Measurements from ENCODE around the gene NFKBIA.

The NFKBIA gene

DNA sequence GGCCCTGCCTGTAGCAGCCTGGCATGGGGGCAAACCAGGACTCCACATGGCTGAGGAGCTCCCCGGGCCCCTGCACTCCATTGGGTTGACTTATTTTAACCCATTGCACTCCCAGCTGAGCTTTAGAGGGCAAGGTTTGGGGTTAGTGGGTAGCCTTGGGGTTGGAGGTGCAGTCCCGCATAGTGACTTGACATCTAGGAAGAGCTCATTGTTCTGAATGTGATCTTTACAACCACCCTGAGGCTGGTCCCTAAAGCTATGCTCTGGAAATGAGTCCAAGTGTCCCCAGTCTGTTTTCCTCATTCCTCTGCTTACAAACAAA lies 36.4 kb downstream of the NFKBIA start:
- Histone ChIP-seq H3K27me3 (ENCODE audit: insufficient read depth, poor library complexity, severe bottlenecking) (no peaks in the 10 kb centered on the region), H3K9me3 (ENCODE audit: severe bottlenecking) (no peaks in the 10 kb centered on the region), H3K36me3 (ENCODE audit: low read depth) (no peaks in the 10 kb centered on the region), H3K4me1 (ENCODE audit: insufficient read depth, poor library complexity, severe bottlenecking) (peaks cover 27% of the 10 kb centered on the region), H3K4me3 (ENCODE audit: severe bottlenecking) (no peak overlapping the region), H3K27ac (ENCODE audit: poor library complexity, severe bottlenecking) (no peak overlapping the region)
- ATAC-seq (ENCODE audit: low read depth): no peak
- DNase-seq (ENCODE audit: low spot score): no peak
- TF ChIP-seq, protein P1, sequence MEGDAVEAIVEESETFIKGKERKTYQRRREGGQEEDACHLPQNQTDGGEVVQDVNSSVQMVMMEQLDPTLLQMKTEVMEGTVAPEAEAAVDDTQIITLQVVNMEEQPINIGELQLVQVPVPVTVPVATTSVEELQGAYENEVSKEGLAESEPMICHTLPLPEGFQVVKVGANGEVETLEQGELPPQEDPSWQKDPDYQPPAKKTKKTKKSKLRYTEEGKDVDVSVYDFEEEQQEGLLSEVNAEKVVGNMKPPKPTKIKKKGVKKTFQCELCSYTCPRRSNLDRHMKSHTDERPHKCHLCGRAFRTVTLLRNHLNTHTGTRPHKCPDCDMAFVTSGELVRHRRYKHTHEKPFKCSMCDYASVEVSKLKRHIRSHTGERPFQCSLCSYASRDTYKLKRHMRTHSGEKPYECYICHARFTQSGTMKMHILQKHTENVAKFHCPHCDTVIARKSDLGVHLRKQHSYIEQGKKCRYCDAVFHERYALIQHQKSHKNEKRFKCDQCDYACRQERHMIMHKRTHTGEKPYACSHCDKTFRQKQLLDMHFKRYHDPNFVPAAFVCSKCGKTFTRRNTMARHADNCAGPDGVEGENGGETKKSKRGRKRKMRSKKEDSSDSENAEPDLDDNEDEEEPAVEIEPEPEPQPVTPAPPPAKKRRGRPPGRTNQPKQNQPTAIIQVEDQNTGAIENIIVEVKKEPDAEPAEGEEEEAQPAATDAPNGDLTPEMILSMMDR (IDR thresholded peaks at IDR 0.05; ENCODE audit: poor library complexity, severe bottlenecking): no peak

DNA sequence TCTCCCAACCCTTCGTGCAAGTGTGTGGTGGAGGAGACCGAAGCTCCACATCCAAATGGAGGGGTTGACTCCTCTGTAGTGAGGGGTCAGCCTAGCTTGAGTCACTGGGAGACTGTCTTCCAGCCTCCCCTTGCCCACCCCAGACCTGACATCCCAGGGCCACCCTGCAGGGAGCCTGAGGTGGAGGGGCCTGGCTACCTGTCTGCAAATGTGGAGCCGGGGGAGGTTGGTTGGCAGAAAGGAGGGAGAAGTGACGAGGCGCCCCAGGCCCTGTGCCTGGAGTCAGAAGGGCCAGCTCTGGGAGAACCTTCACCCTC lies 37.5 kb downstream of the NFKBIA start:
- no peak overlapping the region for H3K4me3 ChIP-seq (ENCODE audit: severe bottlenecking)
- H3K27ac ChIP-seq (ENCODE audit: poor library complexity, severe bottlenecking): no peak overlapping the region
- no peaks in the 10 kb centered on the region for H3K27me3 ChIP-seq (ENCODE audit: insufficient read depth, poor library complexity, severe bottlenecking)
- no peaks in the 10 kb centered on the region for H3K36me3 ChIP-seq (ENCODE audit: low read depth)
- no peak for ATAC-seq (ENCODE audit: low read depth)
- TF ChIP-seq, protein P1 (IDR thresholded peaks at IDR 0.05; ENCODE audit: poor library complexity, severe bottlenecking): no peak
- peaks cover 27% of the 10 kb centered on the region for H3K4me1 ChIP-seq (ENCODE audit: insufficient read depth, poor library complexity, severe bottlenecking)
- DNase-seq (ENCODE audit: low spot score): no peak
- H3K9me3 ChIP-seq (ENCODE audit: severe bottlenecking): no peaks in the 10 kb centered on the region

DNA sequence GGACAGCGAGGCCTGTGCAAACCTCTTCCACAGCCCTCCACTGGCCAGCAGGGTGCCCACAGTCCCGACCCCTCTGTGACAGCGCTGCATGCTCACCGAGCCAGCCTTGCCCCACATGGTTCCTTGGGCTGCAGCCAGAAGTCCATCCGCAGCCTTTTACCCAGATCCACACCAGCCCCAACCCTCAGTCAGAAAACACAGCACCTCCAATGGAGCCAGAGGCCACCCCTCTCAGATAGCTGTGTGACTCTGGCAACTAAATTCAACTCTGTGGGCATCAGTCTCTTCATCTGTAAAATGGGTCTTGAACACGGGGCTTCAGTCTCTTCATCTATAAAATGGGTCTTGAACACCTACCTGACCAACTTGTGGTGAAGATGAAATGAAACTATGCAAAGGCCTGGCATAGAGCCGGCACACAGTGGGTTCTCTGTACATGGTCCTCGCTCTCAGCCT lies 38.0 kb downstream of the NFKBIA start:
- DNase-seq (ENCODE audit: low spot score) (no peak), ATAC-seq (ENCODE audit: low read depth) (no peak)
- Histone ChIP-seq H3K27me3 (ENCODE audit: insufficient read depth, poor library complexity, severe bottlenecking) (no peaks in the 10 kb centered on the region), H3K36me3 (ENCODE audit: low read depth) (no peaks in the 10 kb centered on the region), H3K4me3 (ENCODE audit: severe bottlenecking) (no peak overlapping the region), H3K27ac (ENCODE audit: poor library complexity, severe bottlenecking) (no peak overlapping the region), H3K9me3 (ENCODE audit: severe bottlenecking) (no peaks in the 10 kb centered on the region), H3K4me1 (ENCODE audit: insufficient read depth, poor library complexity, severe bottlenecking) (peaks cover 27% of the 10 kb centered on the region)
- TF ChIP-seq, protein P1 (IDR thresholded peaks at IDR 0.05; ENCODE audit: poor library complexity, severe bottlenecking): no peak

DNA sequence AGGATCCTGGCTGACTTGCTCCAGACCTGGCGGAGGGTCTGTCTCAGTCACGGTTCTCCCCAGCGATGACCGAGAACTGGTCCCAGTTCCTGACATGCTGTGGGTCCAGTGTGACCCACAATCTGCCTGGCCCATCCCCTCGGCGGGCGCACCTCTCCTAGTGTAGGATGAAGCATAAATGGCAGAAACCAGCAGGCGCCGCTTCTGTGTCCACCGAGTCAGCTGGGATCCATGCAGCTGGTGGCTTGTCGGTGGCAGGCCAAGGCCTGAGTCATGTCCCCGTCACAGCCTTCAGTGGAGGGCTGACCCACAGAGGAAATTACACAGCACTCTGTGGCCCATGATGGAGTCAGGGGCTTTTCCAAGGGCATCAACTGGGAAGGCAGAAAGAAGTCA lies 38.5 kb downstream of the NFKBIA start:
- no peak overlapping the region for H3K4me3 ChIP-seq (ENCODE audit: severe bottlenecking)
- DNase-seq (ENCODE audit: low spot score): no peak
- no peaks in the 10 kb centered on the region for H3K27me3 ChIP-seq (ENCODE audit: insufficient read depth, poor library complexity, severe bottlenecking)
- no peaks in the 10 kb centered on the region for H3K9me3 ChIP-seq (ENCODE audit: severe bottlenecking)
- H3K27ac ChIP-seq (ENCODE audit: poor library complexity, severe bottlenecking): peak overlapping the region; percentile 39
- TF ChIP-seq, protein P1 (IDR thresholded peaks at IDR 0.05; ENCODE audit: poor library complexity, severe bottlenecking): no peak
- ATAC-seq (ENCODE audit: low read depth): no peak
- peaks cover 27% of the 10 kb centered on the region for H3K4me1 ChIP-seq (ENCODE audit: insufficient read depth, poor library complexity, severe bottlenecking)
- H3K36me3 ChIP-seq (ENCODE audit: low read depth): no peaks in the 10 kb centered on the region

DNA sequence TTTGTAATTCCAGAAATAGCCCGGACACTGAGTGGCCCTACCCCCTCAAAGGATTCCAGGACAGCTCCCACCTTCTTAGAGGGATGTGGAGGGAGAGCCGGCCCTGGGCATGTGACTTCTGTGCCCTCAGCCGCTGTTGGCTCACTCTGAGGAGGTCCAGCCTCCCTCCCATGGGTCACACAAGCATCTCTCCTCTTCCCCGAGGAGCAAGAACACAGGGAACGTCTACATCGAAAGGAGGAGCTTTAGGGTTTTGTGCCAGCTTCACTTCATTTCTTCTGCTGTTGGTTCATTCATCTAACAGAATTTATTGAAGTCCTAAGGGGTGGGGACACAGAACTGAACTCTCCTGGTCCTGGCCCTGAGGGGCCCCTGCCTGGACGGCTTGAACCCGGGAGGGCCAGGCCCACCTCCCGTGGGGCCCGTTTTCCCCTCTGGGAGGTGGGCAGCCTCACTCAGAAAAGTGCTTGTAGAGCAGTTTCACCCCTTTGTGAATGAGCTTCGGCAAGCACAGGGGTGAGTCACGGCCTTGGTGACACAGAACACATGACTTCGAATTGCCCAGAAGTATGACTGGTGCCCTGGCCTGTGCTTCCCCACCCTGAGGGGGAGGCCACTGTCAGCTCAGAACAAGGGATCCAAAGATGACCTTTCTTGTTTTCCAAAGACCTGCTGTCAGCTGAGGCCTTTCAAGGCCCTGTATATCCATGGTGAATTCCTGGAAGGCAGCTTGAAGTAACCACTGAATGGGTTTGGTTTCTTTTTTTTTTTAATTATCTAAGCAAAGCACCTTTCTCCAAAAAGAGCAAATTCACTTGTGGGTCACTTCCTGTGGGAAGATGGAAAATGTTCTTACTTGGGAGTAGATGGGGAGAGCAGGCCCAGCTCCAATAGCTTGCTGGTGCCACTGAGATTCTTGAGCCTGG lies 39.2 kb downstream of the NFKBIA start:
- H3K4me1 ChIP-seq (ENCODE audit: insufficient read depth, poor library complexity, severe bottlenecking): peaks cover 25% of the 10 kb centered on the region

More for the DNA sequence above, 39.2 kb downstream of the NFKBIA start:
- TF ChIP-seq, protein P1 (IDR thresholded peaks at IDR 0.05; ENCODE audit: poor library complexity, severe bottlenecking): no peak
- Histone ChIP-seq H3K9me3 (ENCODE audit: severe bottlenecking) (no peaks in the 10 kb centered on the region), H3K36me3 (ENCODE audit: low read depth) (no peaks in the 10 kb centered on the region), H3K27ac (ENCODE audit: poor library complexity, severe bottlenecking) (peak overlapping the region; percentile 39), H3K4me3 (ENCODE audit: severe bottlenecking) (no peak overlapping the region), H3K27me3 (ENCODE audit: insufficient read depth, poor library complexity, severe bottlenecking) (no peaks in the 10 kb centered on the region)
- ATAC-seq (ENCODE audit: low read depth) (peak; percentile 50), DNase-seq (ENCODE audit: low spot score) (no peak)
